ENCODE data around the gene PKNOX1.
"Not testable (repeated sequence)": the region's sequence is repeated elsewhere in the genome, so short reads cannot be mapped to it uniquely, and the experiment has no call there.

PKNOX1 gene

GRCh38 chr21:42933137-42933970, 41.0 kb upstream of the PKNOX1 start:
- H3K36me3 ChIP-seq; intact Hi-C loops (cut with DNase I; ENCODE audit: low total_unique reads); H3K4me1 ChIP-seq; DNase-seq; H3K27ac ChIP-seq; H3K9me3 ChIP-seq; H3K27me3 ChIP-seq; H3K4me3 ChIP-seq: not testable (repeated sequence)

- H3K4me1 ChIP-seq; intact Hi-C loops (cut with DNase I; ENCODE audit: low total_unique reads); H3K27me3 ChIP-seq; H3K4me3 ChIP-seq; DNase-seq; H3K27ac ChIP-seq; H3K9me3 ChIP-seq; H3K36me3 ChIP-seq: not testable (repeated sequence)
These were observed 40.4 kb upstream of the PKNOX1 start for GRCh38 chr21:42933973-42934372.

- H3K9me3 ChIP-seq; intact Hi-C loops (cut with DNase I; ENCODE audit: low total_unique reads); H3K27ac ChIP-seq; H3K36me3 ChIP-seq; H3K4me3 ChIP-seq; H3K27me3 ChIP-seq; DNase-seq: not testable (repeated sequence)
- H3K4me1 ChIP-seq, result peaks cover 0 to 12% (median 9%) of the 10 kb centered on the region in 4 donors
These were observed 38.0 kb upstream of the PKNOX1 start for GRCh38 chr21:42936360-42936759.

- H3K4me3 ChIP-seq; H3K9me3 ChIP-seq; intact Hi-C loops (cut with DNase I; ENCODE audit: low total_unique reads); H3K36me3 ChIP-seq; H3K27me3 ChIP-seq; H3K27ac ChIP-seq; DNase-seq: not testable (repeated sequence)
- peaks cover 0 to 12% (median 9%) of the 10 kb centered on the region in 4 donors for H3K4me1 ChIP-seq
These were observed 37.1 kb upstream of the PKNOX1 start for GRCh38 chr21:42937034-42937940.

- peaks cover 0 to 12% (median 9%) of the 10 kb centered on the region in 4 donors for H3K4me1 ChIP-seq
- no peak overlapping the region for H3K27ac ChIP-seq
- no peak for DNase-seq
- H3K4me3 ChIP-seq, result no peak overlapping the region
- intact Hi-C loops (cut with DNase I; ENCODE audit: low total_unique reads), result no loop called here
- no peaks in the 10 kb centered on the region for H3K9me3 ChIP-seq
- H3K36me3 ChIP-seq, result no peaks in the 10 kb centered on the region
- no peak for TF ChIP-seq CTCF (IDR thresholded peaks at IDR 0.05)
- H3K27me3 ChIP-seq, result no peaks in the 10 kb centered on the region
These were observed 36.3 kb upstream of the PKNOX1 start for GRCh38 chr21:42937960-42938605.

- H3K4me1 ChIP-seq, result peaks cover 0 to 12% (median 9%) of the 10 kb centered on the region in 4 donors
- intact Hi-C loops (cut with DNase I; ENCODE audit: low total_unique reads); DNase-seq; H3K27me3 ChIP-seq; H3K36me3 ChIP-seq; H3K4me3 ChIP-seq; H3K9me3 ChIP-seq; H3K27ac ChIP-seq: not testable (repeated sequence)
These were observed 35.8 kb upstream of the PKNOX1 start for GRCh38 chr21:42938606-42938995.

GRCh38 chr21:42939582-42940413, 34.6 kb upstream of the PKNOX1 start:
- Histone ChIP-seq H3K36me3 (no peaks in the 10 kb centered on the region), H3K27ac (peak overlapping the region; percentile 45 to 59), H3K27me3 (no peaks in the 10 kb centered on the region), H3K9me3 (no peaks in the 10 kb centered on the region), H3K4me1 (peaks cover 0 to 12% (median 9%) of the 10 kb centered on the region in 4 donors), H3K4me3 (no peak overlapping the region)
- intact Hi-C loops (cut with DNase I; ENCODE audit: low total_unique reads), result no loop called here
- DNase-seq, result peak; percentile 88 to 91
- no peak for TF ChIP-seq CTCF (IDR thresholded peaks at IDR 0.05)

All from tibial artery (tissue), 4 donors.